ENCODE results near the gene THUMPD2. TPM values are rescaled to one million over a fixed set of nuclear protein-coding genes. Genes with fewer than 3 reads are reported as not detected.

THUMPD2 gene
- total RNA-seq, 1 donor from 2014 or later: 18.7 TPM

DNA sequence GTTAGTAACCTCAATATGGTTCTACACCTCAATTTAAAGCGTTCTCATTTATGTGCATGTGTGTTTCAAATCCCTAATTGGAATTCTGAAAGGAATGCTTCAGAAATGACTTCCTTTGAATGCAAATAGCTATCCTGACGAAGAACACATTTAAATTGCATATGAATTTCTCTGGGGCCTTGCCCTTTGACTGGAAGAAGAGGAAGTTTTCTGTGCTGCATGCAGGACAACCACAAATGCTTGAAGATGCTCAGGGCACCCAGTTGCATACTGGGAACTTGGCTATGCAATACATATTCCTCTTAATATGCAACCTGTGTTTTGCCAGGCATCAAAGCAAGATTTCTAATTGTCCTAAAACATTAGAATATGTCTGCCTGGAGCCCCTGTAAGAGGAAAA lies 58.1 kb downstream of the THUMPD2 start:
- H3K9me3 Mint-ChIP-seq (ENCODE audit: low read depth): no peaks in the 10 kb centered on the region
- no peak for DNase-seq (ENCODE audit: low spot score, unreplicated experiment)
- H3K27ac Mint-ChIP-seq: no peak overlapping the region
- TF ChIP-seq, protein P1, sequence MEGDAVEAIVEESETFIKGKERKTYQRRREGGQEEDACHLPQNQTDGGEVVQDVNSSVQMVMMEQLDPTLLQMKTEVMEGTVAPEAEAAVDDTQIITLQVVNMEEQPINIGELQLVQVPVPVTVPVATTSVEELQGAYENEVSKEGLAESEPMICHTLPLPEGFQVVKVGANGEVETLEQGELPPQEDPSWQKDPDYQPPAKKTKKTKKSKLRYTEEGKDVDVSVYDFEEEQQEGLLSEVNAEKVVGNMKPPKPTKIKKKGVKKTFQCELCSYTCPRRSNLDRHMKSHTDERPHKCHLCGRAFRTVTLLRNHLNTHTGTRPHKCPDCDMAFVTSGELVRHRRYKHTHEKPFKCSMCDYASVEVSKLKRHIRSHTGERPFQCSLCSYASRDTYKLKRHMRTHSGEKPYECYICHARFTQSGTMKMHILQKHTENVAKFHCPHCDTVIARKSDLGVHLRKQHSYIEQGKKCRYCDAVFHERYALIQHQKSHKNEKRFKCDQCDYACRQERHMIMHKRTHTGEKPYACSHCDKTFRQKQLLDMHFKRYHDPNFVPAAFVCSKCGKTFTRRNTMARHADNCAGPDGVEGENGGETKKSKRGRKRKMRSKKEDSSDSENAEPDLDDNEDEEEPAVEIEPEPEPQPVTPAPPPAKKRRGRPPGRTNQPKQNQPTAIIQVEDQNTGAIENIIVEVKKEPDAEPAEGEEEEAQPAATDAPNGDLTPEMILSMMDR (IDR thresholded peaks at IDR 0.05; ENCODE audit: unreplicated experiment): no peak
- peaks cover 23% of the 10 kb centered on the region for H3K4me1 Mint-ChIP-seq (ENCODE audit: low read depth)
- no peaks in the 10 kb centered on the region for H3K27me3 Mint-ChIP-seq
- H3K36me3 Mint-ChIP-seq (ENCODE audit: insufficient read depth): peaks cover 9% of the 10 kb centered on the region
- H3K4me3 Mint-ChIP-seq (ENCODE audit: low read depth): no peak overlapping the region

DNA sequence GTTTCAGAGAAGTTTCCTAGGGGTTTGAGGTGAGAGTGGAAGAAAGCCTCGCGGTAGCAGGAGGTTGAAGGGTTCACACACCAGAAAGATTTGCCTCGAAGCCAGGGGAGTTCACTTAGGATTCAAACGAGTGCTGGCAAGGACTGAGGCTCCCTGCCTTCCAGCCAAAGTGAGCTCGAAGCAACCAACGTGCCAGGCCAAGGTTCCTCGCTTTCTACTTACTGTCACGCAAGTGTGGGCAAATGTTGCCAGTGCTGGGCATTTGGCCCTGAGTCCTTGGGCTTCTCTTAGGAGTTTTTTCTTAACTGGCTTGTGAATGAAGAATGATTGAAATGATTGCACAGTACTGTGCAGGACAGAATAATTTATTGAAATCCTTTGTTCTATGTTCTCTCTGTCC lies 59.7 kb downstream of the THUMPD2 start:
- H3K27me3 Mint-ChIP-seq: no peaks in the 10 kb centered on the region
- peaks cover 9% of the 10 kb centered on the region for H3K36me3 Mint-ChIP-seq (ENCODE audit: insufficient read depth)
- no peaks in the 10 kb centered on the region for H3K9me3 Mint-ChIP-seq (ENCODE audit: low read depth)
- H3K27ac Mint-ChIP-seq: no peak overlapping the region
- H3K4me1 Mint-ChIP-seq (ENCODE audit: low read depth): peaks cover 11% of the 10 kb centered on the region
- DNase-seq (ENCODE audit: low spot score, unreplicated experiment): no peak
- TF ChIP-seq, protein P1 (IDR thresholded peaks at IDR 0.05; ENCODE audit: unreplicated experiment): no peak
- no peak overlapping the region for H3K4me3 Mint-ChIP-seq (ENCODE audit: low read depth)

DNA sequence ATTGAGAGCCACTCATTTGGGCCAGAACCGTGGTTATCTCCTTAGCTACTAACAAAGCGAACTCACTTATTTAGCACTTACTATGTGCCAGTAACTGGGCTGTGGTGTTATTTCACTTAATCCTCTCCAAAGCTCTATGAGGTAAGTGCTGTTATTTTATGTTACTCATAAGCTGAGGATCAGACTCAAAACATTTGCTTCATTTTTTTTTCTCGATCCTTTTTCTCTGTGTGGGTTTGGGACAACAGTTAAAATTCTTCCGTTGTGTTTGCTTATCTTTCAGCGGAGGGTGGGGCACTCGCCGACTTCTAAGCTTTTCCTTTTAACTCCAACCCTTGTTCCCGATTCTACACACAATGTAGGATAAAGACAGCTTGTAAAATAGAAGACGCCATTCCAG lies 60.6 kb downstream of the THUMPD2 start:
- no peak overlapping the region for H3K4me3 Mint-ChIP-seq (ENCODE audit: low read depth)
- TF ChIP-seq, protein P1 (IDR thresholded peaks at IDR 0.05; ENCODE audit: unreplicated experiment): no peak
- H3K36me3 Mint-ChIP-seq (ENCODE audit: insufficient read depth): peaks cover 11% of the 10 kb centered on the region
- DNase-seq (ENCODE audit: low spot score, unreplicated experiment): no peak
- peaks cover 8% of the 10 kb centered on the region for H3K4me1 Mint-ChIP-seq (ENCODE audit: low read depth)
- H3K9me3 Mint-ChIP-seq (ENCODE audit: low read depth): no peaks in the 10 kb centered on the region
- no peak overlapping the region for H3K27ac Mint-ChIP-seq
- H3K27me3 Mint-ChIP-seq: no peaks in the 10 kb centered on the region

DNA sequence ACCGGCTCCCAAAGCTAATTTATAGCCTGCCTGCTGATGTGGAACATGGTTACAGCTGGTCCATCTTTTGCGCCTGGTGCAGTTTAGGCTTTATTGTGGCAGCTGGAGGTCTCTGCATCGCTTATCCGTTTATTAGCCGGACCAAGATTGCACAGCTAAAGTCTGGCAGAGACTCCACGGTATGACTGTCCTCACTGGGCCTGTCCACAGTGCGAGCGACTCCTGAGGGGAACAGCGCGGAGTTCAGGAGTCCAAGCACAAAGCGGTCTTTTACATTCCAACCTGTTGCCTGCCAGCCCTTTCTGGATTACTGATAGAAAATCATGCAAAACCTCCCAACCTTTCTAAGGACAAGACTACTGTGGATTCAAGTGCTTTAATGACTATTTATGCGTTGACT lies 62.0 kb downstream of the THUMPD2 start:
- DNase-seq (ENCODE audit: low spot score, unreplicated experiment): no peak
- peaks cover 7% of the 10 kb centered on the region for H3K4me1 Mint-ChIP-seq (ENCODE audit: low read depth)

DNA sequence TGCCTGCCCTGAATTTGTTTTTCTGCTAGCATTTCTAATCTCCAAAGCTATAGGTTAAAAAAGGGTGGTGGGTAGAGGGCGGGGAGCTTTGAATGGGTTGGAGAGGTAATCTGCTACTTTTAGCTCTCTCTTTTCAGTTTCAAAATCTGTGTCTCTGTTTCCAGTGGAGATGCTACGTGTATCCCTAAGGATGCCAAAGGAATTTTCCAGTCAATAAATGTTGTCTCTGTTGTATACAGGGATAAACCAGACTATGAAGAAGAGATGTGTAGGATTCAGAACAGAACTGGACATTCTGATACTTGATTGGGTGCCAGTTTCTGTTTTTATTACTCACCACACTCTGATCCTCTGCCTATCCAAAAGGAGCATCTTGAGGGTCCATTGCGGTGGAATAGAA lies 63.2 kb downstream of the THUMPD2 start:
- no peaks in the 10 kb centered on the region for H3K9me3 Mint-ChIP-seq (ENCODE audit: low read depth)
- peaks cover 7% of the 10 kb centered on the region for H3K4me1 Mint-ChIP-seq (ENCODE audit: low read depth)
- peaks cover 13% of the 10 kb centered on the region for H3K36me3 Mint-ChIP-seq (ENCODE audit: insufficient read depth)
- H3K4me3 Mint-ChIP-seq (ENCODE audit: low read depth): no peak overlapping the region
- TF ChIP-seq, protein P1 (IDR thresholded peaks at IDR 0.05; ENCODE audit: unreplicated experiment): no peak
- H3K27me3 Mint-ChIP-seq: no peaks in the 10 kb centered on the region
- no peak overlapping the region for H3K27ac Mint-ChIP-seq
- DNase-seq (ENCODE audit: low spot score, unreplicated experiment): no peak

More for the DNA sequence above, 62.0 kb downstream of the THUMPD2 start:
- Mint-ChIP-seq H3K27me3 (no peaks in the 10 kb centered on the region), H3K27ac (no peak overlapping the region), H3K9me3 (ENCODE audit: low read depth) (no peaks in the 10 kb centered on the region), H3K4me3 (ENCODE audit: low read depth) (no peak overlapping the region), H3K36me3 (ENCODE audit: insufficient read depth) (peaks cover 12% of the 10 kb centered on the region)
- TF ChIP-seq, protein P1 (IDR thresholded peaks at IDR 0.05; ENCODE audit: unreplicated experiment): no peak

Measured in progenitor cell of endocrine pancreas (in vitro differentiated cells).